Stimulated activated CD8-positive, alpha-beta memory T cell treated with anti-CD3 and anti-CD28 coated beads, Interleukin-15, amount 100 ng/mL, for 24 hours (primary cell): ENCODE results near the gene UGT1A1.

Experiments
- DNase-seq: peaks from one replicate; pipeline ENCODE4 v3.0.0-alpha.2; 2020; ENCODE audit warnings: low read depth

Gene UGT1A1

GRCh38 chr2:233798335-233799086, 38.4 kb downstream of the UGT1A1 start:
- DNase-seq, result no peak

GRCh38 chr2:233799087-233799665, 39.1 kb downstream of the UGT1A1 start:
- DNase-seq, result no peak

GRCh38 chr2:233799716-233800115, 39.6 kb downstream of the UGT1A1 start:
- no peak for DNase-seq

- DNase-seq, result no peak
These were observed 40.1 kb downstream of the UGT1A1 start for GRCh38 chr2:233800208-233800607.

- no peak for DNase-seq
These were observed 41.5 kb downstream of the UGT1A1 start for GRCh38 chr2:233801357-233802131.

GRCh38 chr2:233802132-233802815, 42.2 kb downstream of the UGT1A1 start:
- no peak for DNase-seq

- DNase-seq, result no peak
These were observed 43.3 kb downstream of the UGT1A1 start for GRCh38 chr2:233803292-233803911.

- no peak for DNase-seq
These were observed 43.9 kb downstream of the UGT1A1 start for GRCh38 chr2:233803994-233804393.

- no peak for DNase-seq
These were observed 47.3 kb downstream of the UGT1A1 start for GRCh38 chr2:233807215-233807865.

- DNase-seq, result no peak
These were observed 48.2 kb downstream of the UGT1A1 start for GRCh38 chr2:233807966-233808935.

GRCh38 chr2:233810385-233810784, 50.3 kb downstream of the UGT1A1 start:
- DNase-seq, result no peak

- no peak for DNase-seq
These were observed 51.0 kb downstream of the UGT1A1 start for GRCh38 chr2:233811087-233811486.

GRCh38 chr2:233811732-233812131, 51.7 kb downstream of the UGT1A1 start:
- DNase-seq, result no peak

- no peak for DNase-seq
These were observed 53.4 kb downstream of the UGT1A1 start for GRCh38 chr2:233813236-233814055.

- DNase-seq, result no peak
These were observed 54.2 kb downstream of the UGT1A1 start for GRCh38 chr2:233814056-233814835.

- DNase-seq, result no peak
These were observed 55.8 kb downstream of the UGT1A1 start for GRCh38 chr2:233815861-233816260.

- DNase-seq, result no peak
These were observed 56.3 kb downstream of the UGT1A1 start for GRCh38 chr2:233816334-233816733.

- DNase-seq, result no peak
These were observed 56.7 kb downstream of the UGT1A1 start for GRCh38 chr2:233816771-233817170.
